ENCODE results near the gene GRIA1.

- TF ChIP-seq EZH2phosphoT487 (IDR thresholded peaks at IDR 0.05; ENCODE audit: low read depth) = no peak
- no peak for TF ChIP-seq CTCF (IDR thresholded peaks at IDR 0.05; ENCODE audit: low read depth, low read length)
Observed at GRCh38 chr5:153463806-153464205, 26.7 kb upstream of the GRIA1 start.
